HepG2 (cell line): ENCODE measurements around the gene ITGB5. TPM values are rescaled to one million over a fixed set of nuclear protein-coding genes. Genes with fewer than 3 reads are reported as not detected.

Experiments
- AGO1 ChIP-seq: fragments of 200-400 bp; formaldehyde crosslinking; IDR thresholded peaks from 2 replicates; pipeline ENCODE4 v1.6.1; 2017; ENCODE audit warnings: mild to moderate bottlenecking, low read depth, low read length, moderate library complexity; ENCODE audit not compliant: poor library complexity, severe bottlenecking
- CHCHD3 ChIP-seq: sonication (generic); formaldehyde crosslinking; IDR thresholded peaks from 2 replicates; pipeline ENCODE4 v1.8.0; 2022; ENCODE audit warnings: mild to moderate bottlenecking, missing genetic modification reagents, moderate library complexity
- DNMT1 ChIP-seq: sonication (generic); formaldehyde crosslinking; IDR thresholded peaks from 2 replicates; pipeline ENCODE4 v1.5.1; 2020; ENCODE audit warnings: mild to moderate bottlenecking, missing genetic modification reagents
- JUND ChIP-seq: sonication (generic); formaldehyde crosslinking; IDR thresholded peaks from 2 replicates; pipeline ENCODE4 v1.8.0; 2022; ENCODE audit warnings: mild to moderate bottlenecking, missing genetic modification reagents
- KLF9 ChIP-seq: IDR thresholded peaks from 2 replicates; pipeline ENCODE4 v1.6.1; 2016; ENCODE audit warnings: low read depth
- MBD4 ChIP-seq: IDR thresholded peaks from 2 replicates; pipeline ENCODE4 v1.6.1; 2012; ENCODE audit warnings: low read length, inconsistent platforms, borderline replicate concordance
- MED1 ChIP-seq: sonication (generic); formaldehyde crosslinking; IDR thresholded peaks from 2 replicates; pipeline ENCODE4 v1.4.0; 2020; ENCODE audit warnings: missing genetic modification reagents
- MTA3 ChIP-seq: sonication (generic); formaldehyde crosslinking; IDR thresholded peaks from 2 replicates; pipeline ENCODE4 v1.4.0; 2020; ENCODE audit warnings: missing genetic modification reagents
- MTF1 ChIP-seq: sonication (generic); formaldehyde crosslinking; IDR thresholded peaks from 2 replicates; pipeline ENCODE4 v1.5.0; 2020; ENCODE audit warnings: missing genetic modification reagents
- PPARG ChIP-seq: conservative IDR thresholded peaks from 2 replicates; pipeline ENCODE4 v1.6.1; 2016; ENCODE audit warnings: missing biosample characterization, missing genetic modification reagents
- SP2 ChIP-seq: sonication (generic); formaldehyde crosslinking; IDR thresholded peaks from 2 replicates; pipeline ENCODE4 v1.5.1; 2020; ENCODE audit warnings: mild to moderate bottlenecking, missing genetic modification reagents
- SRSF4 ChIP-seq: fragments of 200-400 bp; formaldehyde crosslinking; IDR thresholded peaks from one replicate; pipeline ENCODE4 v1.6.1; 2018; ENCODE audit warnings: mild to moderate bottlenecking, low read depth, low read length, moderate library complexity; ENCODE audit not compliant: poor library complexity, severe bottlenecking
- ZBTB21 ChIP-seq: sonication (generic); formaldehyde crosslinking; IDR thresholded peaks from 2 replicates; pipeline ENCODE4 v1.4.0; 2020; ENCODE audit warnings: missing genetic modification reagents
- ZNF230 ChIP-seq: sonication (generic); formaldehyde crosslinking; IDR thresholded peaks from 2 replicates; pipeline ENCODE4 v1.4.0; 2020; ENCODE audit warnings: mild to moderate bottlenecking, missing genetic modification reagents
- ZNF3 ChIP-seq: IDR thresholded peaks from 2 replicates; pipeline ENCODE4 v1.7.0; 2017; ENCODE audit warnings: inconsistent platforms
- ZNF564 ChIP-seq: sonication (generic); formaldehyde crosslinking; IDR thresholded peaks from 2 replicates; pipeline ENCODE4 v1.8.1; 2023; ENCODE audit warnings: mild to moderate bottlenecking, missing genetic modification reagents
- ZNF598 ChIP-seq: sonication (generic); formaldehyde crosslinking; IDR thresholded peaks from 2 replicates; pipeline ENCODE4 v1.5.1; 2020; ENCODE audit warnings: mild to moderate bottlenecking, missing genetic modification reagents, borderline replicate concordance
- ZNF850 ChIP-seq: sonication (generic); formaldehyde crosslinking; conservative IDR thresholded peaks from 2 replicates; pipeline ENCODE4 v1.9.0; 2021; ENCODE audit warnings: mild to moderate bottlenecking, missing genetic modification reagents
- ZSCAN20 ChIP-seq: sonication (generic); formaldehyde crosslinking; IDR thresholded peaks from 2 replicates; pipeline ENCODE4 v1.4.0; 2020; ENCODE audit warnings: missing genetic modification reagents, mild to moderate bottlenecking, borderline replicate concordance
- polyA plus RNA-seq, 8 experiments: library from polyadenylated mRNA; depleted of rRNA in 3 of 8; stranded (reverse) in 7 of 8; unstranded in 1 of 8; fragments of >200 nt; fragmentation: Illumina TruSeq in 4 of 8; extraction: Trizol in 4 of 8; gene quantifications; 2 replicates each; pipeline versions ENCODE4 v1.2.1 to v1.2.3, GENCODE V29; 2011 to 2016; ENCODE audit warnings: low read depth in 4 of 8, missing spikeins in 1 of 8, mixed read lengths in 1 of 8; ENCODE audit not compliant: insufficient read depth in 1 of 8
- total RNA-seq, 5 experiments: library from RNA; depleted of rRNA; stranded (reverse); fragments of >200 nt; fragmentation: Illumina TruSeq; extraction: Trizol; gene quantifications; 2 replicates each; pipeline ENCODE4 v1.2.3, GENCODE V29; 2016; ENCODE audit warnings: low read depth in 1 of 5
- TF ChIP-seq, protein P1 (sequence below): fragments of 450-650 bp; IDR thresholded peaks from 2 replicates; pipeline ENCODE4 v1.6.1; 2017
- TF ChIP-seq, protein P2 (sequence below): sonication (generic); formaldehyde crosslinking; IDR thresholded peaks from 2 replicates; pipeline ENCODE4 v1.4.0; 2020; ENCODE audit warnings: missing genetic modification reagents
- TF ChIP-seq, protein P3 (sequence below), 2 experiments: sonication (generic) in 1 of 2; formaldehyde crosslinking in 1 of 2; IDR thresholded peaks; 2 replicates each; pipeline versions ENCODE4 v1.4.0 to v1.6.1; 2016 to 2020; ENCODE audit warnings: borderline replicate concordance in 1 of 2, low read depth in 1 of 2, mild to moderate bottlenecking in 1 of 2, missing genetic modification reagents in 1 of 2

Gene ITGB5
- total and polyA plus RNA-seq, 2 of the 13 experiments (the other 11 are each of a cell fraction or from before 2014, with no cell fraction given), result 74.1 to 343 TPM

DNA sequence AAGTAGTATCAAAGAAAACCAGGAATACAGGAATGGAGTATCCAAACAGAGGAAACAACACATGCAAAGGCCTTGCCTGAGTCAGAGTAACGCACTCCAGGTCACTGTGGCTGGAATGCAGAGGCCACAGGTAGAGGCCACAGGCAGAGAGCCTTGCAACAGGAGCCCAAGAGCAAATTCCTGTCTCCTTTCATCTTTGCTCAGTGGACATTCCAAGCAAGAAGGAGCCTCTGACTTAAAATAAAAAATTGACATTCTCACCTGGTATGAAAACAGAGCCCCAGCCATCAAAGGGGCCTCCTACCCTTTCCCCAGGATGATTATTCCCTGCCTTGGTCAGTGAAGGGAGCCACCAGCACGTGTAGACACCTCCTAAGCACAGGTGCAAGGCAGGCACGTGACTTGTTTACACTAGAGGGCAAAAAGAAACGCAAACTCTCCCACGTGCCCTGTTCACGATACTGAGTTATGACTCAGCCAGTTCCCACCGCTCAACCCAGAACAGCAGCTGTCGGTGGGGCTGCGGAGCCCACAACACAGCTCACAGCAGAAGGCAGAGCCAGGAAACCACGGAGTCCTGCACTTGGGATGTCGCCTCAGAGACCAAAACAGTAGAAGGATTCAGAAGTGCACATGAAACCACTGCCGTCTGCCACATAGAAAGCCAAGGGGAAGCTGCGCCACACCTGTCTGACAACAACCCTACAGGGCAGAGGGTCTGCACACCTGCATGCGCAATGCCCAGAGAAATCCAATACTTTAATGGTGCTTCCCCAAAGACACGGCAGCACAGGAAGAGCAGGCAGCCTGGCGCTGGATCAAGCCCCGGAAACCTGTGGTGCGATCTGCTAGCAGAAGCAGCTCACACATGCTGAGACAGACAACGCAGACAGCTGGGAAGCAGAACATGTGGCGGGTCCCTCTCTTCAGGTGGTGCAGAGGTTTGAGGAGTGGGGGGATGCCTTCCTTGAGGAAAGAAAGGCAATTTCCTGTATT is 52.1 kb downstream of the ITGB5 start (continued):
- TF ChIP-seq, protein P1, sequence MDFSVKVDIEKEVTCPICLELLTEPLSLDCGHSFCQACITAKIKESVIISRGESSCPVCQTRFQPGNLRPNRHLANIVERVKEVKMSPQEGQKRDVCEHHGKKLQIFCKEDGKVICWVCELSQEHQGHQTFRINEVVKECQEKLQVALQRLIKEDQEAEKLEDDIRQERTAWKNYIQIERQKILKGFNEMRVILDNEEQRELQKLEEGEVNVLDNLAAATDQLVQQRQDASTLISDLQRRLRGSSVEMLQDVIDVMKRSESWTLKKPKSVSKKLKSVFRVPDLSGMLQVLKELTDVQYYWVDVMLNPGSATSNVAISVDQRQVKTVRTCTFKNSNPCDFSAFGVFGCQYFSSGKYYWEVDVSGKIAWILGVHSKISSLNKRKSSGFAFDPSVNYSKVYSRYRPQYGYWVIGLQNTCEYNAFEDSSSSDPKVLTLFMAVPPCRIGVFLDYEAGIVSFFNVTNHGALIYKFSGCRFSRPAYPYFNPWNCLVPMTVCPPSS, result no peak
- peak; percentile 64; the same call in 1 of the 2 replicates for TF ChIP-seq MBD4
- TF ChIP-seq PPARG (CRISPR knock-in tag), result 0 out of 2 replicates have a peak, but pooled peaks have one; percentile 39
- TF ChIP-seq ZNF3, result 0 out of 2 replicates have a peak, but pooled peaks have one; percentile 18
- TF ChIP-seq ZBTB21 (CRISPR knock-in tag), result 0 out of 2 replicates have a peak, but pooled peaks have one; percentile 19
- TF ChIP-seq, protein P2, sequence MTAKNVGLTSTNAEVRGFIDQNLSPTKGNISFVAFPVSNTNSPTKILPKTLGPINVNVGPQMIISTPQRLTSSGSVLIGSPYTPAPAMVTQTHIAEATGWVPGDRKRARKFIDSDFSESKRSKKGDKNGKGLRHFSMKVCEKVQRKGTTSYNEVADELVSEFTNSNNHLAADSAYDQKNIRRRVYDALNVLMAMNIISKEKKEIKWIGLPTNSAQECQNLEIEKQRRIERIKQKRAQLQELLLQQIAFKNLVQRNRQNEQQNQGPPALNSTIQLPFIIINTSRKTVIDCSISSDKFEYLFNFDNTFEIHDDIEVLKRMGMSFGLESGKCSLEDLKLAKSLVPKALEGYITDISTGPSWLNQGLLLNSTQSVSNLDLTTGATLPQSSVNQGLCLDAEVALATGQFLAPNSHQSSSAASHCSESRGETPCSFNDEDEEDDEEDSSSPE (CRISPR knock-in tag), result peak; percentile 58; the same call in 1 of the 2 replicates
- TF ChIP-seq AGO1, result no peak
- peak; percentile 77; the same call in 1 of the 2 replicates for TF ChIP-seq ZNF230
- no peak for TF ChIP-seq ZNF850
- no peak for TF ChIP-seq DNMT1 (CRISPR knock-in tag)
- TF ChIP-seq, protein P3, sequence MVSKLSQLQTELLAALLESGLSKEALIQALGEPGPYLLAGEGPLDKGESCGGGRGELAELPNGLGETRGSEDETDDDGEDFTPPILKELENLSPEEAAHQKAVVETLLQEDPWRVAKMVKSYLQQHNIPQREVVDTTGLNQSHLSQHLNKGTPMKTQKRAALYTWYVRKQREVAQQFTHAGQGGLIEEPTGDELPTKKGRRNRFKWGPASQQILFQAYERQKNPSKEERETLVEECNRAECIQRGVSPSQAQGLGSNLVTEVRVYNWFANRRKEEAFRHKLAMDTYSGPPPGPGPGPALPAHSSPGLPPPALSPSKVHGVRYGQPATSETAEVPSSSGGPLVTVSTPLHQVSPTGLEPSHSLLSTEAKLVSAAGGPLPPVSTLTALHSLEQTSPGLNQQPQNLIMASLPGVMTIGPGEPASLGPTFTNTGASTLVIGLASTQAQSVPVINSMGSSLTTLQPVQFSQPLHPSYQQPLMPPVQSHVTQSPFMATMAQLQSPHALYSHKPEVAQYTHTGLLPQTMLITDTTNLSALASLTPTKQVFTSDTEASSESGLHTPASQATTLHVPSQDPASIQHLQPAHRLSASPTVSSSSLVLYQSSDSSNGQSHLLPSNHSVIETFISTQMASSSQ (IDR thresholded peaks at IDR 0.05; ENCODE audit: low read depth), result no peak; the same call in 1 of the 2 replicates
- TF ChIP-seq, protein P3 (CRISPR knock-in tag; IDR thresholded peaks at IDR 0.05; ENCODE audit: borderline replicate concordance), result peak; percentile 70; the same call in 1 of the 2 replicates
- no peak for TF ChIP-seq CHCHD3
- TF ChIP-seq MTA3 (CRISPR knock-in tag), result no peak
- no peak; the same call in 1 of the 2 replicates for TF ChIP-seq ZNF598 (CRISPR knock-in tag)
- peak; percentile 93 for TF ChIP-seq JUND (CRISPR knock-in tag)
- 0 out of 2 replicates have a peak, but pooled peaks have one; percentile 34 for TF ChIP-seq ZSCAN20
- 0 out of 2 replicates have a peak, but pooled peaks have one; percentile 68 for TF ChIP-seq MTF1 (CRISPR knock-in tag)
- TF ChIP-seq KLF9, result no peak
- no peak for TF ChIP-seq ZNF564 (CRISPR knock-in tag)
- no peak for TF ChIP-seq SRSF4
- TF ChIP-seq SP2, result no peak
- peak; percentile 97 for TF ChIP-seq MED1
